SK-N-SH (cell line): ENCODE results near the gene OSBPL2. TPM values are rescaled to one million over a fixed set of nuclear protein-coding genes. Genes with fewer than 3 reads are reported as not detected.

Experiments
- CTCF ChIA-PET: fragments of 300-600, 350-600 bp; formaldehyde crosslinking; extraction: SDS; loops from one replicate; lab custom pipeline; 2021; lab: Yijun Ruan, JAX
- POLR2A ChIA-PET: fragments of 350-600 bp; sonication (Branson Sonifier 250); formaldehyde crosslinking; extraction: SDS; loops from one replicate; lab custom pipeline; 2020; ENCODE audit warnings: antibody characterized with exemption, inconsistent platforms; lab: Yijun Ruan, JAX
- DNase-seq: peaks from one replicate; pipeline ENCODE4 v3.0.0; 2012
- H2AFZ ChIP-seq: fragments of 200-600 bp; sonication (generic); 2 replicates; pipeline ENCODE4 v1.8.1; 2016; ENCODE audit warnings: antibody characterized with exemption, mild to moderate bottlenecking, low read depth
- H3F3A ChIP-seq: fragments of 200-600 bp; sonication (generic); replicated peaks from 2 replicates; pipeline ENCODE3; 2016; ENCODE audit warnings: antibody characterized with exemption, mild to moderate bottlenecking; ENCODE audit not compliant: insufficient read depth
- H3K27ac ChIP-seq, 2 experiments: fragments of 200-500 bp in 1 of 2; fragments of 200-600 bp in 1 of 2; sonication (Bioruptor generic) in 1 of 2; sonication (generic), shearing (Covaris generic) in 1 of 2; 2 replicates each; pipeline versions ENCODE4 v1.5.1 to v1.6.1; 2014 to 2016; ENCODE audit warnings: low read depth in 2 of 2, inconsistent platforms in 1 of 2, low read length in 1 of 2, mild to moderate bottlenecking in 1 of 2, mixed read lengths in 1 of 2
- H3K27me3 ChIP-seq: fragments of 200-600 bp; sonication (generic), shearing (Covaris generic); 2 replicates; pipeline ENCODE4 v1.6.1; 2016; ENCODE audit warnings: mixed run types; ENCODE audit not compliant: insufficient read depth
- H3K36me3 ChIP-seq, 2 experiments: fragments of 200-500 bp in 1 of 2; fragments of 200-600 bp in 1 of 2; sonication (Bioruptor generic) in 1 of 2; sonication (generic) in 1 of 2; replicated peaks in 1 of 2; 2 replicates each; pipeline versions ENCODE3 to v1.5.1; 2014 to 2016; ENCODE audit warnings: low read length in 1 of 2, mild to moderate bottlenecking in 1 of 2; ENCODE audit not compliant: insufficient read depth in 2 of 2, control insufficient read depth in 1 of 2
- H3K4me1 ChIP-seq, 2 experiments: fragments of 200-500 bp in 1 of 2; fragments of 200-600 bp in 1 of 2; sonication (Bioruptor generic) in 1 of 2; sonication (generic), shearing (Covaris generic) in 1 of 2; 2 replicates each; pipeline versions ENCODE4 v1.5.1 to v1.6.1; 2014 to 2016; ENCODE audit warnings: low read depth in 1 of 2, low read length in 1 of 2, mixed run types in 1 of 2; ENCODE audit not compliant: insufficient read depth in 2 of 2, control insufficient read depth in 1 of 2
- H3K4me2 ChIP-seq: fragments of 200-600 bp; sonication (generic), shearing (Covaris generic); 2 replicates; pipeline ENCODE4 v1.6.1; 2017; ENCODE audit warnings: mixed run types
- H3K4me3 ChIP-seq, 2 experiments: fragments of 200-500 bp in 1 of 2; fragments of 200-600 bp in 1 of 2; sonication (Bioruptor generic) in 1 of 2; sonication (generic), shearing (Covaris generic) in 1 of 2; 2 replicates each; pipeline versions ENCODE4 v1.5.1 to v1.8.1; 2014 to 2016; ENCODE audit warnings: low read depth in 2 of 2, inconsistent platforms in 1 of 2, low read length in 1 of 2, mild to moderate bottlenecking in 1 of 2, mixed read lengths in 1 of 2, moderate library complexity in 1 of 2
- H3K79me2 ChIP-seq: fragments of 200-600 bp; sonication (generic); 2 replicates; pipeline ENCODE4 v1.8.1; 2017; ENCODE audit warnings: mild to moderate bottlenecking; ENCODE audit not compliant: insufficient read depth
- H3K9ac ChIP-seq: fragments of 200-600 bp; sonication (generic); 2 replicates; pipeline ENCODE4 v1.6.1; 2017; ENCODE audit warnings: mixed run types
- H3K9me2 ChIP-seq: fragments of 200-600 bp; sonication (generic); 2 replicates; pipeline ENCODE4 v1.6.1; 2017; ENCODE audit warnings: mixed run types
- H3K9me3 ChIP-seq: fragments of 200-600 bp; sonication (generic); 2 replicates; pipeline ENCODE4 v1.6.1; 2017; ENCODE audit warnings: mixed run types, mild to moderate bottlenecking, moderate library complexity
- H4K20me1 ChIP-seq: fragments of 200-600 bp; sonication (generic); 2 replicates; pipeline ENCODE4 v1.6.1; 2017; ENCODE audit warnings: mild to moderate bottlenecking, mixed run types; ENCODE audit not compliant: insufficient read depth
- CHD2 ChIP-seq: fragments of 150-350 bp; IDR thresholded peaks from 2 replicates; pipeline ENCODE4 v1.6.1; 2018; ENCODE audit warnings: low read length; ENCODE audit not compliant: partially characterized antibody
- EP300 ChIP-seq, 2 experiments: IDR thresholded peaks; 2 replicates each; pipeline versions ENCODE4 v1.4.0 to v1.6.1; 2012; ENCODE audit warnings: borderline replicate concordance in 1 of 2, low read depth in 1 of 2, low read length in 1 of 2
- EZH2phosphoT487 ChIP-seq: fragments of 200-600 bp; sonication (generic); IDR thresholded peaks from 2 replicates; pipeline ENCODE4 v1.6.1; 2017; ENCODE audit warnings: low read depth, mixed run types, mild to moderate bottlenecking, antibody characterized with exemption, moderate library complexity, borderline replicate concordance
- FOXJ3 ChIP-seq: sonication (generic); formaldehyde crosslinking; IDR thresholded peaks from 2 replicates; pipeline ENCODE4 v1.5.1; 2020; ENCODE audit warnings: mild to moderate bottlenecking, missing genetic modification reagents
- GABPA ChIP-seq: IDR thresholded peaks from 2 replicates; pipeline ENCODE4 v1.4.0; 2012; ENCODE audit warnings: low read depth, mild to moderate bottlenecking
- GATA2 ChIP-seq: sonication (generic); formaldehyde crosslinking; IDR thresholded peaks from 2 replicates; pipeline ENCODE4 v1.5.0; 2020; ENCODE audit warnings: mild to moderate bottlenecking, missing genetic modification reagents
- JUND ChIP-seq: IDR thresholded peaks from 2 replicates; pipeline ENCODE4 v1.4.0; 2012
- MEF2A ChIP-seq: IDR thresholded peaks from 2 replicates; pipeline ENCODE4 v1.4.0; 2012; ENCODE audit warnings: low read depth, borderline replicate concordance
- MXI1 ChIP-seq: IDR thresholded peaks from 2 replicates; pipeline ENCODE4 v1.6.1; 2012; ENCODE audit warnings: mild to moderate bottlenecking, low read depth, low read length, improper control_type of control experiment
- NFIC ChIP-seq: IDR thresholded peaks from 2 replicates; pipeline ENCODE4 v1.4.0; 2012; ENCODE audit warnings: borderline replicate concordance
- TCF12 ChIP-seq: IDR thresholded peaks from 2 replicates; pipeline ENCODE4 v1.4.0; 2012
- TEAD4 ChIP-seq: IDR thresholded peaks from 2 replicates; pipeline ENCODE4 v1.4.0; 2012; ENCODE audit warnings: mild to moderate bottlenecking, borderline replicate concordance; ENCODE audit not compliant: insufficient read depth
- WGBS: methylation state at CpG from one replicate; pipeline ENCODE4 v1.1.6; 2017; ENCODE audit warnings: low lambda C conversion rate; 5-methylcytosine and 5-hydroxymethylcytosine counted together
- polyA plus RNA-seq, 3 experiments: library from polyadenylated mRNA; depleted of rRNA; stranded (reverse); fragments of >200 nt; gene quantifications; 2 replicates each; pipeline ENCODE4 v1.2.3, GENCODE V29; 2012
- TF ChIP-seq, protein P1 (sequence below): IDR thresholded peaks from 2 replicates; pipeline ENCODE4 v1.4.0; 2012; ENCODE audit warnings: low read depth, borderline replicate concordance
- TF ChIP-seq, protein P2 (sequence below): IDR thresholded peaks from 2 replicates; pipeline ENCODE4 v1.4.0; 2012; ENCODE audit warnings: low read depth
- TF ChIP-seq, protein P3 (sequence below): IDR thresholded peaks from 2 replicates; pipeline ENCODE4; 2012
- TF ChIP-seq, protein P4 (sequence below): IDR thresholded peaks from 2 replicates; pipeline ENCODE4 v1.4.0; 2012; ENCODE audit warnings: low read depth, borderline replicate concordance

Gene OSBPL2
- polyA plus RNA-seq, 1 of the 3 experiments (the other 2 are of a cell fraction), result 17.7 TPM

DNA sequence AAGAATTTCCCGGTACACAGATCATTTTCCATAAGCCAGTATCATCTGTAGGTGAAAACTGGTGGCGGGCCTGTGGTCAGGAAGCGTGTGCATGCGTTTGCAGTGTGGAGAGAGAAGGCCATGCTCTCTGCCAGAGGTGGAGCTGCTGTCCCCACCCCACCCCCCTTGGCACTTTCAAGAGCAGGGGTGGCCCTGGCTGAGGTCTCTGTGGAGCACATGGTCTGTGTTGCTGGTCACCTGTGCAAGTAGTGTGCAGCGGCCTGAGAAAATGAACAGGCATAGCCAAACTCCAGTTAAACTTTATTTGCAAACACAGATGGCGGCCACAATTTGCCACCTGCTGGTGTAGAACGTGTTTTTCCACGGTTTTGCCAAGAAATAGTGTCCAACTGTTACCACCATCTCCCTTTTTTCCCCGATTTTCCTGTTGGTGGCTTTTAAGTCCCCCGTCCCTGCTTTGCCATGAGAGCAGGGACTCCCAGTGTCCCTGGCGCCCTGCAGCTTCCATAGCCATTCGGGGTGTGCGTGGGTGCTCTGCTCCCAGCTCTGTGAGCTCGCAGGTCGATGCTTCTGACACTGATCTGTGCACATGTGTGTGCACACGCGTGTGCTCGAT is 66.9 kb downstream of the OSBPL2 start:
- Histone ChIP-seq H3K36me3 (peaks cover 5 to 56% of the 10 kb centered on the region in 2 experiments), H3K27me3 (no peaks in the 10 kb centered on the region), H3F3A (peaks cover 25% of the 10 kb centered on the region), H3K9me2 (no peaks in the 10 kb centered on the region), H3K4me2 (peak overlapping the region; percentile 93), H3K27ac (no peak overlapping the region; a peak in 1 of 4 replicates)
- CTCF ChIA-PET, result interaction anchor here (0.8 to 4.8 kb wide), 4 partner anchors 64 to 104 kb away, joined by 3 to 28 read pairs (median 4); partner anchors contain the start of gene RPS21
- POLR2A ChIA-PET, result interaction anchor here (0.7 to 1.2 kb wide), 2 partner anchors 61 to 81 kb away, joined by 3 read pairs; partner anchors contain the start of gene RPS21
- no peak for DNase-seq
- TF ChIP-seq GABPA (no peak), MXI1 (peak; percentile 77)
- TF ChIP-seq, all 33 proteins: peak for 1
- H2AFZ ChIP-seq, result no peak overlapping the region
- peaks cover 53% of the 10 kb centered on the region for H4K20me1 ChIP-seq
- peaks cover 44% of the 10 kb centered on the region for H3K79me2 ChIP-seq
- H3K9me3 ChIP-seq, result no peaks in the 10 kb centered on the region
- H3K4me3 ChIP-seq, result peak overlapping the region; percentile 96 to 97; a peak in 3 of 4 replicates
- 75% methylated on average over 12 of the region's 18 CpGs for WGBS
- H3K9ac ChIP-seq, result no peak overlapping the region; the same call in 1 of the 2 replicates
- peaks cover 7 to 26% of the 10 kb centered on the region in 2 experiments; a peak in 2 of 4 replicates for H3K4me1 ChIP-seq

DNA sequence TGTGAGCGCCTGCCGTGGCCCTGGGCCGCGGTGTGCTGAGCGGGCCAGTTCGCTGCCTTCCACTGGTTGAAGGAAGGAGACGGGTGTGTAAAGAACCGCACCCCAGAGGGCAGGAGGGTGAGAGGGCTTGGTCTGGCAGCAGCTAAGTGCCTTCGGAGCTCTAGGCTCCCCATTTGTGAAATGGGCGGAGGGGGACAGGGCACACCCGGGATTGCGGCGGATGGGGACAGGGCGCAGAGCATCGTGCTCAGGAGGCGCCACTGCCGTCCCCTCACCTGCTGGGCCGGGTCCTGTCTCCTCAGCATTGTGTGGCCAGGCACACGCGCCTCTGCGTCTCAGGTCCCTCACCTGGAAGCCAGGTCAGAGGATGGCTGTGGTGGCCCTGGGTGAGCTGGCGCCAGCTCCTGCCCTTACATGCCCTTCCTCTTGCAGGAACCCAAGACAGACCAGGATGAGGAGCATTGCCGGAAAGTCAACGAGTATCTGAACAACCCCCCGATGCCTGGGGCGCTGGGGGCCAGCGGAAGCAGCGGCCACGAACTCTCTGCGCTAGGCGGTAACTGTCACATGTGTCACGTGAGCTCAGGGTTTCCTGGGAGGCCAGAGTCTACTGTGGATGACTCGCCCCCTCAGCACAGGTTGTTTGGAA is 67.6 kb downstream of the OSBPL2 start:
- Histone ChIP-seq H3F3A (peaks cover 25% of the 10 kb centered on the region), H3K9me2 (no peaks in the 10 kb centered on the region), H3K79me2 (peaks cover 44% of the 10 kb centered on the region), H3K27me3 (no peaks in the 10 kb centered on the region), H3K36me3 (peaks cover 5 to 62% of the 10 kb centered on the region in 2 experiments), H3K9ac (no peak overlapping the region), H3K4me3 (peak overlapping the region in 1 of 2 experiments; percentile 38; a peak in 1 of 4 replicates), H4K20me1 (peaks cover 53% of the 10 kb centered on the region), H3K4me1 (peaks cover 7 to 26% of the 10 kb centered on the region in 2 experiments; a peak in 2 of 4 replicates), H3K4me2 (peak overlapping the region; percentile 93; the same call in 1 of the 2 replicates), H3K27ac (no peak overlapping the region; a peak in 1 of 4 replicates), H3K9me3 (no peaks in the 10 kb centered on the region), H2AFZ (no peak overlapping the region)
- no peak for DNase-seq
- CTCF ChIA-PET, result interaction anchor here (0.8 to 4.8 kb wide), 5 partner anchors 13 to 104 kb away, joined by 3 to 28 read pairs (median 4); partner anchors contain the start of gene RPS21
- TF ChIP-seq NFIC (no peak), TCF12 (no peak), JUND (no peak), GATA2 (CRISPR knock-in tag) (no peak), CHD2 (no peak), FOXJ3 (CRISPR knock-in tag) (no peak), EP300 (IDR thresholded peaks at IDR 0.05; ENCODE audit: borderline replicate concordance in 1 of 2, low read depth in 1 of 2, low read length in 1 of 2) (no peak), MEF2A (no peak), TEAD4 (no peak), EZH2phosphoT487 (no peak)
- TF ChIP-seq, protein P1, sequence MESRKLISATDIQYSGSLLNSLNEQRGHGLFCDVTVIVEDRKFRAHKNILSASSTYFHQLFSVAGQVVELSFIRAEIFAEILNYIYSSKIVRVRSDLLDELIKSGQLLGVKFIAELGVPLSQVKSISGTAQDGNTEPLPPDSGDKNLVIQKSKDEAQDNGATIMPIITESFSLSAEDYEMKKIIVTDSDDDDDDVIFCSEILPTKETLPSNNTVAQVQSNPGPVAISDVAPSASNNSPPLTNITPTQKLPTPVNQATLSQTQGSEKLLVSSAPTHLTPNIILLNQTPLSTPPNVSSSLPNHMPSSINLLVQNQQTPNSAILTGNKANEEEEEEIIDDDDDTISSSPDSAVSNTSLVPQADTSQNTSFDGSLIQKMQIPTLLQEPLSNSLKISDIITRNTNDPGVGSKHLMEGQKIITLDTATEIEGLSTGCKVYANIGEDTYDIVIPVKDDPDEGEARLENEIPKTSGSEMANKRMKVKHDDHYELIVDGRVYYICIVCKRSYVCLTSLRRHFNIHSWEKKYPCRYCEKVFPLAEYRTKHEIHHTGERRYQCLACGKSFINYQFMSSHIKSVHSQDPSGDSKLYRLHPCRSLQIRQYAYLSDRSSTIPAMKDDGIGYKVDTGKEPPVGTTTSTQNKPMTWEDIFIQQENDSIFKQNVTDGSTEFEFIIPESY, result no peak
- TF ChIP-seq, protein P2, sequence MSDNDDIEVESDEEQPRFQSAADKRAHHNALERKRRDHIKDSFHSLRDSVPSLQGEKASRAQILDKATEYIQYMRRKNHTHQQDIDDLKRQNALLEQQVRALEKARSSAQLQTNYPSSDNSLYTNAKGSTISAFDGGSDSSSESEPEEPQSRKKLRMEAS, result no peak
- TF ChIP-seq, protein P3, sequence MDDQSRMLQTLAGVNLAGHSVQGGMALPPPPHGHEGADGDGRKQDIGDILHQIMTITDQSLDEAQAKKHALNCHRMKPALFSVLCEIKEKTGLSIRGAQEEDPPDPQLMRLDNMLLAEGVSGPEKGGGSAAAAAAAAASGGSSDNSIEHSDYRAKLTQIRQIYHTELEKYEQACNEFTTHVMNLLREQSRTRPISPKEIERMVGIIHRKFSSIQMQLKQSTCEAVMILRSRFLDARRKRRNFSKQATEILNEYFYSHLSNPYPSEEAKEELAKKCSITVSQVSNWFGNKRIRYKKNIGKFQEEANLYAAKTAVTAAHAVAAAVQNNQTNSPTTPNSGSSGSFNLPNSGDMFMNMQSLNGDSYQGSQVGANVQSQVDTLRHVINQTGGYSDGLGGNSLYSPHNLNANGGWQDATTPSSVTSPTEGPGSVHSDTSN, result no peak
- TF ChIP-seq, protein P4, sequence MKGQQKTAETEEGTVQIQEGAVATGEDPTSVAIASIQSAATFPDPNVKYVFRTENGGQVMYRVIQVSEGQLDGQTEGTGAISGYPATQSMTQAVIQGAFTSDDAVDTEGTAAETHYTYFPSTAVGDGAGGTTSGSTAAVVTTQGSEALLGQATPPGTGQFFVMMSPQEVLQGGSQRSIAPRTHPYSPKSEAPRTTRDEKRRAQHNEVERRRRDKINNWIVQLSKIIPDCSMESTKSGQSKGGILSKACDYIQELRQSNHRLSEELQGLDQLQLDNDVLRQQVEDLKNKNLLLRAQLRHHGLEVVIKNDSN, result no peak
- WGBS, result 77% methylated on average over 23 of the region's 33 CpGs
- POLR2A ChIA-PET, result interaction anchor here (0.7 to 1.9 kb wide), 3 partner anchors 60 to 81 kb away, joined by 3 to 5 read pairs (median 3); partner anchors contain the start of gene RPS21
